SK-N-SH (cell line): ENCODE data around the gene PATL2. TPM values are rescaled to one million over a fixed set of nuclear protein-coding genes. Genes with fewer than 3 reads are reported as not detected.

Source experiments
- CTCF ChIA-PET: fragments of 300-600, 350-600 bp; formaldehyde crosslinking; extraction: SDS; loops from one replicate; lab custom pipeline; 2021; lab: Yijun Ruan, JAX
- POLR2A ChIA-PET: fragments of 350-600 bp; sonication (Branson Sonifier 250); formaldehyde crosslinking; extraction: SDS; loops from one replicate; lab custom pipeline; 2020; ENCODE audit warnings: antibody characterized with exemption, inconsistent platforms; lab: Yijun Ruan, JAX
- DNase-seq: peaks from one replicate; pipeline ENCODE4 v3.0.0; 2012
- H2AFZ ChIP-seq: fragments of 200-600 bp; sonication (generic); 2 replicates; pipeline ENCODE4 v1.8.1; 2016; ENCODE audit warnings: antibody characterized with exemption, mild to moderate bottlenecking, low read depth
- H3F3A ChIP-seq: fragments of 200-600 bp; sonication (generic); replicated peaks from 2 replicates; pipeline ENCODE3; 2016; ENCODE audit warnings: antibody characterized with exemption, mild to moderate bottlenecking; ENCODE audit not compliant: insufficient read depth
- H3K27ac ChIP-seq, 2 experiments: fragments of 200-500 bp in 1 of 2; fragments of 200-600 bp in 1 of 2; sonication (Bioruptor generic) in 1 of 2; sonication (generic), shearing (Covaris generic) in 1 of 2; 2 replicates each; pipeline versions ENCODE4 v1.5.1 to v1.6.1; 2014 to 2016; ENCODE audit warnings: low read depth in 2 of 2, inconsistent platforms in 1 of 2, low read length in 1 of 2, mild to moderate bottlenecking in 1 of 2, mixed read lengths in 1 of 2
- H3K27me3 ChIP-seq: fragments of 200-600 bp; sonication (generic), shearing (Covaris generic); 2 replicates; pipeline ENCODE4 v1.6.1; 2016; ENCODE audit warnings: mixed run types; ENCODE audit not compliant: insufficient read depth
- H3K36me3 ChIP-seq, 2 experiments: fragments of 200-500 bp in 1 of 2; fragments of 200-600 bp in 1 of 2; sonication (Bioruptor generic) in 1 of 2; sonication (generic) in 1 of 2; replicated peaks in 1 of 2; 2 replicates each; pipeline versions ENCODE3 to v1.5.1; 2014 to 2016; ENCODE audit warnings: low read length in 1 of 2, mild to moderate bottlenecking in 1 of 2; ENCODE audit not compliant: insufficient read depth in 2 of 2, control insufficient read depth in 1 of 2
- H3K4me1 ChIP-seq, 2 experiments: fragments of 200-500 bp in 1 of 2; fragments of 200-600 bp in 1 of 2; sonication (Bioruptor generic) in 1 of 2; sonication (generic), shearing (Covaris generic) in 1 of 2; 2 replicates each; pipeline versions ENCODE4 v1.5.1 to v1.6.1; 2014 to 2016; ENCODE audit warnings: low read depth in 1 of 2, low read length in 1 of 2, mixed run types in 1 of 2; ENCODE audit not compliant: insufficient read depth in 2 of 2, control insufficient read depth in 1 of 2
- H3K4me2 ChIP-seq: fragments of 200-600 bp; sonication (generic), shearing (Covaris generic); 2 replicates; pipeline ENCODE4 v1.6.1; 2017; ENCODE audit warnings: mixed run types
- H3K4me3 ChIP-seq, 2 experiments: fragments of 200-500 bp in 1 of 2; fragments of 200-600 bp in 1 of 2; sonication (Bioruptor generic) in 1 of 2; sonication (generic), shearing (Covaris generic) in 1 of 2; 2 replicates each; pipeline versions ENCODE4 v1.5.1 to v1.8.1; 2014 to 2016; ENCODE audit warnings: low read depth in 2 of 2, inconsistent platforms in 1 of 2, low read length in 1 of 2, mild to moderate bottlenecking in 1 of 2, mixed read lengths in 1 of 2, moderate library complexity in 1 of 2
- H3K79me2 ChIP-seq: fragments of 200-600 bp; sonication (generic); 2 replicates; pipeline ENCODE4 v1.8.1; 2017; ENCODE audit warnings: mild to moderate bottlenecking; ENCODE audit not compliant: insufficient read depth
- H3K9ac ChIP-seq: fragments of 200-600 bp; sonication (generic); 2 replicates; pipeline ENCODE4 v1.6.1; 2017; ENCODE audit warnings: mixed run types
- H3K9me2 ChIP-seq: fragments of 200-600 bp; sonication (generic); 2 replicates; pipeline ENCODE4 v1.6.1; 2017; ENCODE audit warnings: mixed run types
- H3K9me3 ChIP-seq: fragments of 200-600 bp; sonication (generic); 2 replicates; pipeline ENCODE4 v1.6.1; 2017; ENCODE audit warnings: mixed run types, mild to moderate bottlenecking, moderate library complexity
- H4K20me1 ChIP-seq: fragments of 200-600 bp; sonication (generic); 2 replicates; pipeline ENCODE4 v1.6.1; 2017; ENCODE audit warnings: mild to moderate bottlenecking, mixed run types; ENCODE audit not compliant: insufficient read depth
- CHD2 ChIP-seq: fragments of 150-350 bp; IDR thresholded peaks from 2 replicates; pipeline ENCODE4 v1.6.1; 2018; ENCODE audit warnings: low read length; ENCODE audit not compliant: partially characterized antibody
- CTCF ChIP-seq: fragments of 200-600 bp; sonication (generic); IDR thresholded peaks from 2 replicates; pipeline ENCODE4 v1.6.1; 2017; ENCODE audit warnings: antibody characterized with exemption, mild to moderate bottlenecking, moderate library complexity
- FOSL2 ChIP-seq: IDR thresholded peaks from 2 replicates; pipeline ENCODE4 v1.4.0; 2012; ENCODE audit warnings: low read depth, mild to moderate bottlenecking, moderate library complexity, borderline replicate concordance
- GATA2 ChIP-seq: sonication (generic); formaldehyde crosslinking; IDR thresholded peaks from 2 replicates; pipeline ENCODE4 v1.5.0; 2020; ENCODE audit warnings: mild to moderate bottlenecking, missing genetic modification reagents
- IRF3 ChIP-seq: fragments of 150-350 bp; IDR thresholded peaks from 2 replicates; pipeline ENCODE4 v1.6.1; 2016; ENCODE audit warnings: mild to moderate bottlenecking, low read depth, low read length
- MEF2A ChIP-seq: IDR thresholded peaks from 2 replicates; pipeline ENCODE4 v1.4.0; 2012; ENCODE audit warnings: low read depth, borderline replicate concordance
- MXI1 ChIP-seq: IDR thresholded peaks from 2 replicates; pipeline ENCODE4 v1.6.1; 2012; ENCODE audit warnings: mild to moderate bottlenecking, low read depth, low read length, improper control_type of control experiment
- NFIC ChIP-seq: IDR thresholded peaks from 2 replicates; pipeline ENCODE4 v1.4.0; 2012; ENCODE audit warnings: borderline replicate concordance
- POLR2AphosphoS5 ChIP-seq: IDR thresholded peaks from 2 replicates; pipeline ENCODE4 v1.6.1; 2012; ENCODE audit warnings: low read depth, low read length
- RAD21 ChIP-seq: IDR thresholded peaks from 2 replicates; pipeline ENCODE4 v1.6.1; 2012; ENCODE audit warnings: mild to moderate bottlenecking, low read length
- RCOR1 ChIP-seq: fragments of 150-350 bp; IDR thresholded peaks from 2 replicates; pipeline ENCODE4 v1.6.1; 2017; ENCODE audit warnings: antibody characterized with exemption, low read length
- RFX5 ChIP-seq: IDR thresholded peaks from 2 replicates; pipeline ENCODE4 v1.6.1; 2012; ENCODE audit warnings: mild to moderate bottlenecking, improper control_type of control experiment, low read length
- SMC3 ChIP-seq: IDR thresholded peaks from 2 replicates; pipeline ENCODE4 v1.6.1; 2012; ENCODE audit warnings: low read depth, low read length, improper control_type of control experiment
- USF1 ChIP-seq: IDR thresholded peaks from 2 replicates; pipeline ENCODE4 v1.4.0; 2012; ENCODE audit warnings: low read depth, borderline replicate concordance
- WGBS: methylation state at CpG from one replicate; pipeline ENCODE4 v1.1.6; 2017; ENCODE audit warnings: low lambda C conversion rate; 5-methylcytosine and 5-hydroxymethylcytosine counted together
- polyA plus RNA-seq, 3 experiments: library from polyadenylated mRNA; depleted of rRNA; stranded (reverse); fragments of >200 nt; gene quantifications; 2 replicates each; pipeline ENCODE4 v1.2.3, GENCODE V29; 2012

The PATL2 gene
- polyA plus RNA-seq, 1 of the 3 experiments (the other 2 are of a cell fraction): 0.31 TPM

- H3K9me2 ChIP-seq: no peaks in the 10 kb centered on the region
- H3K9ac ChIP-seq: peak overlapping the region; percentile 95
- 35% methylated on average over 11 of the region's 11 CpGs for WGBS
- H3K27me3 ChIP-seq: no peaks in the 10 kb centered on the region
- H3K36me3 ChIP-seq: peaks cover 4 to 5% of the 10 kb centered on the region in 2 experiments
- peaks cover 12% of the 10 kb centered on the region; the same call in 1 of the 2 replicates for H4K20me1 ChIP-seq
- peak overlapping the region; percentile 87 to 89 for H3K27ac ChIP-seq
- CTCF ChIA-PET: interaction anchor here (0.6 to 11.4 kb wide), 13 partner anchors 12 to 170 kb away, joined by 3 to 117 read pairs (median 4); partner anchors contain the start of genes SPG11 and TRIM69
- peak overlapping the region; percentile 74 to 99 for H3K4me3 ChIP-seq
- no peaks in the 10 kb centered on the region; a peak in 1 of 4 replicates for H3K4me1 ChIP-seq
- POLR2A ChIA-PET: interaction anchor here (1.0 to 2.5 kb wide), 3 partner anchors 17 to 47 kb away, joined by 3 to 16 read pairs (median 11); partner anchors contain the start of gene SPG11
- H2AFZ ChIP-seq: peak overlapping the region; percentile 99
- H3K4me2 ChIP-seq: peak overlapping the region; percentile 66
- no peak for DNase-seq
- H3F3A ChIP-seq: peaks cover 6% of the 10 kb centered on the region
- H3K79me2 ChIP-seq: peaks cover 41% of the 10 kb centered on the region
- TF ChIP-seq MXI1: no peak
- no peak for TF ChIP-seq FOSL2
- peak; percentile 63 for TF ChIP-seq CTCF
- peak; percentile 55 for TF ChIP-seq RFX5
- TF ChIP-seq USF1: no peak
- no peak for TF ChIP-seq CHD2
- TF ChIP-seq SMC3: 0 out of 2 replicates have a peak, but pooled peaks have one; percentile 20
- no peak for TF ChIP-seq POLR2AphosphoS5
- TF ChIP-seq RCOR1: peak; percentile 60
- no peak for TF ChIP-seq MEF2A
- no peak for TF ChIP-seq GATA2
- TF ChIP-seq RAD21: peak; percentile 20
- 0 out of 2 replicates have a peak, but pooled peaks have one; percentile 3 for TF ChIP-seq NFIC
- no peak for TF ChIP-seq IRF3
- no peaks in the 10 kb centered on the region for H3K9me3 ChIP-seq
These were observed 657 bp downstream of the PATL2 start for GRCh38 chr15:44710236-44711095.
